Activated naive CD4-positive, alpha-beta T cell treated with anti-CD3 and anti-CD28 coated beads for 36 hours (primary cell): ENCODE results near the gene ZNF782. TPM values are rescaled to one million over a fixed set of nuclear protein-coding genes. Genes with fewer than 3 reads are reported as not detected.
"Not testable (repeated sequence)": the region's sequence is repeated elsewhere in the genome, so short reads cannot be mapped to it uniquely, and the experiment has no call there.

Source experiments
- CTCF ChIA-PET: fragments of 350-600 bp; sonication (Branson Sonifier 250); formaldehyde crosslinking; loops from one replicate; lab custom pipeline; 2021; ENCODE audit warnings: antibody characterized with exemption; lab: Charles Lee
- DNase-seq: peaks from one replicate; pipeline ENCODE4 v3.0.0-alpha.2; 2020
- H3K27ac Mint-ChIP-seq: one replicate; pipeline ENCODE4 v1.8.0; 2021; ENCODE audit warnings: mild to moderate bottlenecking, mixed read lengths
- H3K27me3 Mint-ChIP-seq: one replicate; pipeline ENCODE4 v1.8.0; 2021; ENCODE audit warnings: low read depth, mixed read lengths
- H3K36me3 Mint-ChIP-seq: one replicate; pipeline ENCODE4 v1.8.0; 2021; ENCODE audit warnings: low read depth, mixed read lengths
- H3K4me1 Mint-ChIP-seq: one replicate; pipeline ENCODE4 v1.8.0; 2021; ENCODE audit warnings: low read depth, mixed read lengths
- H3K4me3 Mint-ChIP-seq: one replicate; pipeline ENCODE4 v1.8.0; 2021; ENCODE audit warnings: mild to moderate bottlenecking, moderate library complexity, mixed read lengths
- H3K9me3 Mint-ChIP-seq: one replicate; pipeline ENCODE4 v1.8.0; 2021; ENCODE audit warnings: mixed read lengths
- intact Hi-C: fragments of 100-400 bp; cut with micrococcal nuclease; formaldehyde crosslinking; loops from one replicate; pipeline ENCODE4 v1.15.1; 2023
- total RNA-seq, 2 experiments: library from RNA; stranded (reverse); gene quantifications; one replicate each; pipeline ENCODE4 v1.2.3, GENCODE V29; 2021

Gene ZNF782
- total RNA-seq, 2 experiments from 2014 or later, result 2.2 to 2.8 TPM

DNA sequence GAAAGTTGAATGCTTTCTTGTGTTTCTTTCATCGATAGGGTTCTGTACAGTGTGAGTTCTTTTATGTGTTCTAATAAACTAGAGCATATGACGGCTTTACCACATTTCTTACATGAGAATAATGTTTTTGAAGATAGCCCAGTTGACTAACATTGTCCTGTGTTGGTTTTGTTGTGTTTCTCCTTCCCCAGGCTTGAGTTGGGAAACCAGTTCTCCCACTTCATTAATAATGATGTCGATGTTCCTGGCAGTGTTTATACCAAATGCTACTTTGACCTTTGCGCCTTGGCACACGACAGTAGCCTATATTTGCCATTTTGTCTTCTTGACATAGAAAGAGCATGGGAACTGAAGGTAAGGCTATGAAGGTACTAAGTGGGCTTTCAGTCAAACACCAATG is 14.4 kb upstream of the ZNF782 start:
- DNase-seq, result no peak
- H3K27ac Mint-ChIP-seq, result no peak overlapping the region
- no peak overlapping the region for H3K4me3 Mint-ChIP-seq
- H3K4me1 Mint-ChIP-seq, result no peaks in the 10 kb centered on the region
- H3K9me3 Mint-ChIP-seq, result peaks cover 7% of the 10 kb centered on the region
- intact Hi-C loops, result no loop called here
- peaks cover 3% of the 10 kb centered on the region for H3K27me3 Mint-ChIP-seq
- peaks cover 2% of the 10 kb centered on the region for H3K36me3 Mint-ChIP-seq
- CTCF ChIA-PET, result interaction anchor here (3.5 kb wide), 1 partner anchor 12 kb away, joined by 11 read pairs; no protein-coding TSS in a partner anchor

DNA sequence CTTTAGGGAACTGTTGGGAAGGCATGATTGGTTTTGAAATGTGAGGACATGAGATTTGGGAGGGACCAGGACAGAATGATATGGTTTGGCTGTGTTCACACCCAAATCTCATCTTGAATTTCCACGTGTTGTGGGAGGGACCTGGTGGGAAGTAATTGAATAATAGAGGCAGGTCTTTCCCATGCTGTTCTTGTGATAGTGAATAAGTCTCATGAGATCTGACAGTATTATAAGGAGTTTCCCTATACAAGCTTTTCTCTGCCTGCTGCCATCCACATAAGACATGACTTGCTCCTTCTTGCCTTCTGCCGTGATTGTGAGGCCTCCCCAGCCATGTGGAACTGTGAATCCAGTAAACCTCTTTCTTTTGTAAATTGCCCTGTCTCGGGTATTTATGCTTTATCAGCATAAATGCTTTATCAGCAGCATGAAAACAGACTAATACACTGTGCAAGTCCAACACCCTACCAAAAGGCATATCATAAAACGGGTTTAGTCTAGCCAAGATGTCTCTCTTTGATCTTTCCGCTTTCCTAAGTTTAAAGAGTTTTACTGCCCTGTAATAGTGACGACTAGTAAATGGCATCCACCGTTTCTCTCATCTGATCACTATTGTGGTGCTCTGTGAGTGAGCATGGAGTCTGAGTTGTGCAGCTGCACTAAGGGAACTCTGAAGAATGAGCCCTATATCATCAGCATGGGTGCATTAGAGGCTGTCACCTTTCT is 12.9 kb upstream of the ZNF782 start:
- peaks cover 7% of the 10 kb centered on the region for H3K9me3 Mint-ChIP-seq
- no peak overlapping the region for H3K4me3 Mint-ChIP-seq
- DNase-seq, result no peak
- CTCF ChIA-PET, result no interaction called here
- H3K27me3 Mint-ChIP-seq, result no peaks in the 10 kb centered on the region
- H3K4me1 Mint-ChIP-seq, result no peaks in the 10 kb centered on the region
- H3K27ac Mint-ChIP-seq, result no peak overlapping the region
- intact Hi-C loops, result no loop called here
- H3K36me3 Mint-ChIP-seq, result peaks cover 2% of the 10 kb centered on the region

DNA sequence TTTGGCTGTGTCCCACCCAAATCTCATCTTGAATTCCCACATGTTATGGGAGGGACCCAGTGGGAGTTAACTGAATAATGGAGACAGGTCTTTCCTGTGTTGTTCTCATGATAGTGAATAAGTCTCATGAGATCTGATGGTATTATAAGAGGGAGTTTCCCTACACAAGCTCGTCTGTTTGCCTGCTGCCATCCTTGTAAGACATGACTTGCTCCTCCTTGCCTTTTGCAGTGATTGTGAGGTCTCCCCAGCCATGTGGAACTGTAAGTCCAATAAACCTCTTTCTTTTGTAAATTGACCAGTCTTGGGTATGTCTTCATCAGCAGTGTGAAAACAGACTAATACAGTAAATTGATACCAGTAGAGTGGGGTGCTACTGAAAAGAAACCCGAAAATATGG is 10.9 kb upstream of the ZNF782 start:
- CTCF ChIA-PET, H3K4me3 Mint-ChIP-seq, H3K27me3 Mint-ChIP-seq, H3K4me1 Mint-ChIP-seq, H3K27ac Mint-ChIP-seq, DNase-seq, intact Hi-C loops, H3K36me3 Mint-ChIP-seq, H3K9me3 Mint-ChIP-seq: not testable (repeated sequence)

DNA sequence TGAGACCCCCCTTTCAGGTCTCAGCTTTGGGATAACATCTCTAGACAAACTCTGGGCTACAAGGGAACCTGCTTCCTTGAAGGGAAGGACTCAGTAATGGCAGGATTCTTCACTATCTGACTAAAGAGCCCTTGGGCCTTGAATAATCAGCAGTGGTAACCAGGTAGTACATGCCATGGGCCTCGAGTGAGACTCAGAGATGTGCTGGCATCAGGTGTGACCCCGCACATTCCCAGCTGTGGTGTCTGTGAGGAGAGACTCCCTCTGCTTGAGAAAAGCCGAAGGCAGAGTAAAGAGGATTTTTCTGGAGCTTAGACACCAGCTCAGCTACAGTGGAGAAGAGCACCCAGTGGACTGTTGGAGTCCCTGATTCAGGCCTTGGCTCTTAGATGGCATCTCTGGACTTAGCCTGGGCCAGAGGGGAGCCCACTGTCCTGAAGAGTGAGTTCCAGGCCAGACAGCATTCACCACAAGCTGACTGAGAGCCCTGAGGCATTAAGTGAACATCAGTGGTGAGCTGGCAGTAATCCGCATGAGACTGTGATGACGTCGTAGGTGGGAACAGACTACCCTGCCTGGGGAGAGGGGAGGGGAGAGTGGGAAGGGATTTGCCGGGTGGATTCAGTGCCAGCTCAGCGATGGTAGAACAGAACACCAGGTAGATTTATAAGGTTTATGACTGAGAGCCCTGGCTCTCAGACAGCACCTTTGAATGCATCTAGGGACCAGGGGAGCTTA is 5.3 kb upstream of the ZNF782 start:
- Mint-ChIP-seq H3K36me3 (no peaks in the 10 kb centered on the region), H3K27me3 (peaks cover 8% of the 10 kb centered on the region), H3K4me3 (no peak overlapping the region), H3K9me3 (no peaks in the 10 kb centered on the region), H3K4me1 (peaks cover 7% of the 10 kb centered on the region), H3K27ac (no peak overlapping the region)
- no peak for DNase-seq
- intact Hi-C loops, result loop anchor here (5.0 to 10.0 kb wide), 3 partner anchors 415 to 995 kb away; partner anchors contain the start of gene FOXE1
- CTCF ChIA-PET, result interaction anchor here (1.4 kb wide), 1 partner anchor 12 kb away, joined by 4 read pairs; no protein-coding TSS in a partner anchor

- no peaks in the 10 kb centered on the region for H3K9me3 Mint-ChIP-seq
- peaks cover 2% of the 10 kb centered on the region for H3K36me3 Mint-ChIP-seq
- CTCF ChIA-PET, result interaction anchor here (0.7 to 1.9 kb wide), 3 partner anchors 67 to 757 kb away, joined by 3 to 8 read pairs (median 3); no protein-coding TSS in a partner anchor
Observed at GRCh38 chr9:96858670-96859069, 4.4 kb upstream of the ZNF782 start.

DNA sequence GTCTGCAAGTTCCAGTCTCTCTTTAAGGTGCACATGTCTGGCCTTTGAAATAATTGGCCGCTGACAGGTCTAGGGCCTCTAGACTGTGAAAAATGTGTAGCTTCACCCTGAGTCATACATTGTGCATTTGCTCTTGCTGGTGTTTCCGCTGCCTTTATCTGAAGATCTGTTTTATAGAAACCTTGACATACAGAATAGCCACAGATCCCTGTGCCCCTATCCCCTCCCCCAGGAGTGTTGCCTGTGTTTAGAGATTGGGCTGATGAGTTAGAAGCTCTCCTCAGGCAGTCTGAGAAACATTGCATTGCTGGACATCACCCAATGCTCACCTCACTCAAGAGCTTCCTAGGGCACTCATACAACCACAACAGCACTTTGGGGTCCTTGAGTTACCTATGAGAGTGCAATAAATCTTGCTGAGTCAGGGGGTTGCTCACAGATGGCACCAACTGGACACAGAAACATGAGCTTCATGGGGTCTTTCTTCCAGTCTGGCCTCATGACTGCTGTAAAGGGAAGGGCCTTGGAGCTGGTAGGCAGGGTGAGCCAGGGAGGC is 3.8 kb upstream of the ZNF782 start:
- no peak overlapping the region for H3K4me3 Mint-ChIP-seq
- DNase-seq, result no peak
- H3K27ac Mint-ChIP-seq, result no peak overlapping the region
- H3K4me1 Mint-ChIP-seq, result peaks cover 15% of the 10 kb centered on the region
- CTCF ChIA-PET, result interaction anchor here (0.7 to 2.8 kb wide), 7 partner anchors 12 to 757 kb away, joined by 3 to 16 read pairs (median 9); no protein-coding TSS in a partner anchor
- peaks cover 8% of the 10 kb centered on the region for H3K27me3 Mint-ChIP-seq
- intact Hi-C loops, result loop anchor here (5.0 to 10.0 kb wide), 3 partner anchors 413 to 997 kb away; partner anchors contain the start of gene FOXE1
- H3K36me3 Mint-ChIP-seq, result peaks cover 2% of the 10 kb centered on the region
- H3K9me3 Mint-ChIP-seq, result no peaks in the 10 kb centered on the region

More at GRCh38 chr9:96858670-96859069, 4.4 kb upstream of the ZNF782 start:
- peaks cover 10% of the 10 kb centered on the region for H3K4me1 Mint-ChIP-seq
- no peak overlapping the region for H3K27ac Mint-ChIP-seq
- H3K4me3 Mint-ChIP-seq, result no peak overlapping the region
- intact Hi-C loops, result loop anchor here (5.0 to 10.0 kb wide), 3 partner anchors 414 to 996 kb away; partner anchors contain the start of gene FOXE1
- H3K27me3 Mint-ChIP-seq, result peaks cover 8% of the 10 kb centered on the region
- no peak for DNase-seq

GRCh38 chr9:96856363-96857286 is 2.3 kb upstream of the ZNF782 start:
- Mint-ChIP-seq H3K4me1 (peaks cover 27% of the 10 kb centered on the region), H3K36me3 (peaks cover 2% of the 10 kb centered on the region), H3K4me3 (no peak overlapping the region), H3K27ac (no peak overlapping the region), H3K27me3 (peaks cover 8% of the 10 kb centered on the region), H3K9me3 (no peaks in the 10 kb centered on the region)
- peak; percentile 86 for DNase-seq
- intact Hi-C loops, result loop anchor here (1.0 to 10.0 kb wide), 7 partner anchors 253 to 998 kb away; partner anchors contain the start of genes FOXE1, NCBP1 and TSTD2
- CTCF ChIA-PET, result interaction anchor here (0.6 to 2.8 kb wide), 27 partner anchors 9 to 759 kb away, joined by 3 to 16 read pairs (median 6); no protein-coding TSS in a partner anchor

- Mint-ChIP-seq H3K4me1 (peaks cover 31% of the 10 kb centered on the region), H3K27me3 (peaks cover 8% of the 10 kb centered on the region), H3K4me3 (peak overlapping the region; percentile 100), H3K36me3 (peaks cover 7% of the 10 kb centered on the region), H3K27ac (peak overlapping the region; percentile 97), H3K9me3 (no peaks in the 10 kb centered on the region)
- CTCF ChIA-PET, result interaction anchor here (0.6 to 0.8 kb wide), 3 partner anchors 40 to 758 kb away, joined by 3 to 4 read pairs (median 4); no protein-coding TSS in a partner anchor
- no peak for DNase-seq
- intact Hi-C loops, result loop anchor here (1.0 to 10.0 kb wide), 9 partner anchors 21 to 1000 kb away; partner anchors contain the start of genes FOXE1 and ZNF510
Observed at GRCh38 chr9:96854651-96855273, 448 bp upstream of the ZNF782 start.

GRCh38 chr9:96852676-96853075 is 1.6 kb downstream of the ZNF782 start:
- no peak for DNase-seq
- Mint-ChIP-seq H3K36me3 (peaks cover 20% of the 10 kb centered on the region), H3K27ac (no peak overlapping the region), H3K9me3 (peaks cover 7% of the 10 kb centered on the region), H3K4me3 (peak overlapping the region; percentile 100), H3K4me1 (peaks cover 46% of the 10 kb centered on the region), H3K27me3 (peaks cover 8% of the 10 kb centered on the region)
- CTCF ChIA-PET, result no interaction called here
- intact Hi-C loops, result loop anchor here (5.0 to 10.0 kb wide), 4 partner anchors 385 to 1002 kb away; partner anchors contain the start of gene FOXE1

DNA sequence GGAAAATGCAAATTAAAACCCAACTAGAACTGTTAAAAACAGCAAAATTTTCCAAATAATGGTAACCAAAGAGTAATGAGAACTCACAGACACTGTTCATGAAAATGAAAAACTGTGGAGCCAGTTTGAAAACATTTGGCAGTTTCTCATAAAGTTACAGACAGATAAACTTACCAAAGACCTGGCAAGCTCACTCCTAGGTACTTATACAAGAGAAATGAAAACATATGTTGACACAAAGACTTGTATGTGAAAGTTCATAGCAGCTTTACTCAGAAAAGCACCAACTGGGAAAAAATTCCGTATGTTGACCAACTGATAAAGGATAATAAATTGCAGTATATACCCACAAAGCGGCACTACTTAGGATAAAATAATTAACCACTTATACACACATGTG is 10.3 kb downstream of the ZNF782 start:
- no peak overlapping the region for H3K4me3 Mint-ChIP-seq
- H3K27me3 Mint-ChIP-seq, result no peaks in the 10 kb centered on the region
- DNase-seq, result no peak
- CTCF ChIA-PET, result interaction anchor here (1.9 kb wide), 1 partner anchor 13 kb away, joined by 7 read pairs; no protein-coding TSS in a partner anchor
- intact Hi-C loops, result no loop called here
- no peak overlapping the region for H3K27ac Mint-ChIP-seq
- peaks cover 28% of the 10 kb centered on the region for H3K4me1 Mint-ChIP-seq
- peaks cover 34% of the 10 kb centered on the region for H3K9me3 Mint-ChIP-seq
- peaks cover 71% of the 10 kb centered on the region for H3K36me3 Mint-ChIP-seq

DNA sequence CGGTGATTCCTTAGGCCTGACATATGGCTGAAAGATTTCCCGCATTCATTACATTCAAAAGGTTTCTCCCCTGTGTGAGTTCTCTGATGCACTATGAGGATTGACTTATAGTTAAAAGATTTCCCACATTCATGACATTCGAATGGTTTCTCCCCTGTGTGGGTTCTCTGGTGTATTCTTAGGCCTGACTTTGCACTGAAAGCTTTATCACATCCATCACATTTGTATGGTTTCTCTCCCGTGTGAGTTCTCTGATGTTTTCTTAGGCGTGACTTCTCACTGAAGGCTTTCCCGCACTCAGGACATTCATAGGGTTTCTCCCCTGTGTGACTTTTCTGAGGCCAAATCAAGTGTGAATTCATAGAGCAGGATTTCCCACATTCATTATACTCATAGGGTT is 35.8 kb downstream of the ZNF782 start:
- CTCF ChIA-PET, result no interaction called here
- H3K4me1 Mint-ChIP-seq, result no peaks in the 10 kb centered on the region
- H3K4me3 Mint-ChIP-seq, result no peak overlapping the region
- no peak for DNase-seq
- no peaks in the 10 kb centered on the region for H3K27me3 Mint-ChIP-seq
- peaks cover 68% of the 10 kb centered on the region for H3K9me3 Mint-ChIP-seq
- intact Hi-C loops, result no loop called here
- H3K27ac Mint-ChIP-seq, result no peak overlapping the region
- H3K36me3 Mint-ChIP-seq, result peaks cover 72% of the 10 kb centered on the region
